Measurements from ENCODE around the gene MED17.

The MED17 gene

GRCh38 chr11:93849751-93850593, 65.9 kb downstream of the MED17 start:
- no peak for DNase-seq

- DNase-seq, result no peak
These were observed 66.5 kb downstream of the MED17 start, which contains the start of gene VSTM5 for GRCh38 chr11:93850594-93851018. TSS of gene VSTM5 (minus strand) at chr11:93850618. CDS start at chr11:93850502, 116 bp downstream.

- no peak for DNase-seq
These were observed 68.2 kb downstream of the MED17 start for GRCh38 chr11:93852242-93852641.

DNA sequence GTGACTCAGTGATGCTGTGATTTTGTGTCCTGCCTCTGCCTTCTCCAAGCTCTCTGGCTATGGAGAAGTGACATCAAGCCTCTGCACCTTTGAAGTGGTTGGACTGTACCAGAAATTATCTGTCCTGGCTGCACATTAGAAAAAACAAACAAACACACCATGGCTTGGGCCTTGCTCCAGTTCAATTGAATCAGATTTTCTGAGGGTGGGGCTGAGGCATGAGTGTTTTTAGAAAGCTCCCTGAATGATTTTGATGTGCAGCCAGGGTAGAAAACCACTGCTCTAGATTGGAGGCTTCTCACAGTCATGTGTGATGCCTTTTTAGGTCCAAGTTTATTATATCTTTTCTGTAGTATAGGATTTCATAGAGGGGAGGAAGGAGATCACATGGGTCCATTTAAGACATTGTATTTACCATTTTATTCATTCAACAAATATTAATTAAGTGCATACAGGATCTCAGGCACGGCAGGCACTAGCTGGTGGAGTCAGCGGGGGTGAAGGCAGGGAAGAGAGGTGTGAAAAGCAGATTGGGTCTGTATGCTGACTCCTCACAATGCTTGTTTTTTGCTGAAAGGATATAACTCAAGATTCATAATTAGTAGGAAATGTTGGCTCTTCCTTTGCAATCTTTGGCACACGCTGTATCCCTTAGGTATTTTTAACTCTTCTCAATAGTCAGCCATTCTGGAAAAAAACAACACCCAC, 73.5 kb downstream of the MED17 start:
- DNase-seq, result no peak

GRCh38 chr11:93858121-93858775, 74.2 kb downstream of the MED17 start:
- no peak for DNase-seq

- DNase-seq, result no peak
These were observed 77.7 kb downstream of the MED17 start for GRCh38 chr11:93861808-93862207.

All from amniotic stem cell (primary cell).